ENCODE results near the gene CACNA1C. TPM values are rescaled to one million over a fixed set of nuclear protein-coding genes. Genes with fewer than 3 reads are reported as not detected.

The CACNA1C gene
- total RNA-seq (10 to 100 TPM in 3 of 5 donors, 1 to 10 TPM in 2; 6.7 to 55.8 (median 23.7) TPM), polyA plus RNA-seq (1 to 10 TPM in 1 of 3 donors, under 1 TPM in 2; 0.31 to 2.8 (median 0.93) TPM)
- long read RNA-seq, donor 1 = 0 reads
- long read RNA-seq, donor 2, partial matches to known transcripts = 0 of 1 reads
- long read RNA-seq, donor 2, other reads (novel, unspliced or antisense) = 0 of 1 reads
- long read RNA-seq, donor 3 = 0 reads
- long read RNA-seq, donor 4 = 0 reads
- long read RNA-seq, donor 5 = 0 reads
- long read RNA-seq, donor 6 = 0 reads
- long read RNA-seq, donor 7, partial matches to known transcripts = 13 of 13 reads
- long read RNA-seq, donor 7, other reads (novel, unspliced or antisense) = 0 of 13 reads
- long read RNA-seq, donor 8 = 0 reads
- long read RNA-seq, donor 9 = 0 reads
- long read RNA-seq, donor 10 = 0 reads

DNA sequence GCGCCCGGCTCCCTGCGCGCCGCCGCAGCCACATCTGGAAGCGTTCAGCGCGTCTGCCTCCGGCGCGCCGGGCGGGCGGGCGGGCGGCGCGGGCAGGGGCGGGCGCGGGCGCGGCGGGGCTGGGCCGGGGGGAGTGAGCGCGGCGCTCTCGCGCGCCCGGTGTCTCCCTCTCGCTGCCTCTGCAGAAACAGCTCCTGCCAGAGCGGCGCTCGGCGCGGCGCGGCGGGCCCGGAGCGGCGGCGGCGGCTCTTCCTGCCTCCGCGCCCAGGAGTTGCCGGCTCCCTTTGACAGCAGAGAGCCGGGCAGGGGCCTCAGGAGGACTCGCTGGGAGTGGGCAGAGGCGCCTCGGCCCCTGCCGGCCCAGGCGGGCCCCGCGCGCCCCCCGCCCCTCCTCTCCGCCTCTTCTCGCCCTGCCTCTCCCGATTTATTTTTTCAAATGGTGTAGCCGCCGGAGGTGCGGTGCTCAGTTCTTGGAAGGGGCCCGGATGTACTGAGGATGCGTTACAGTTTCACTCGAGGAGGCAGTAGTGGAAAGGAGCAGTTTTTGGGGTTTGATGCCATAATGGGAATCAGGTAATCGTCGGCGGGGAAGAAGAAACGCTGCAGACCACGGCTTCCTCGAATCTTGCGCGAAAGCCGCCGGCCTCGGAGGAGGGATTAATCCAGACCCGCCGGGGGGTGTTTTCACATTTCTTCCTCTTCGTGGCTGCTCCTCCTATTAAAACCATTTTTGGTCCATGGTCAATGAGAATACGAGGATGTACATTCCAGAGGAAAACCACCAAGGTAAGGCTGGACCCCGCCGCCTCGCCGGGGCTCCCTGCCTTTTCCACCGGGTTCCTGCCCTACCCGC, at the start of gene CACNA1C:
Gene CACNA1C, plus strand, starts transcription at position 162 of the 853 bp plus-strand sequence. Its CDS starts 576 bp downstream, at position 738.
- Histone ChIP-seq H3K9me3 (no peaks in the 10 kb centered on the region), H3K4me1 (peaks cover 0 to 39% (median 26%) of the 10 kb centered on the region in 4 donors), H3K36me3 (no peaks in the 10 kb centered on the region), H3K27ac (peak within 1 kb of the TSS in 4 of 5 donors; percentile 75 to 92 (median 84)), H3K4me3 (peak within 1 kb of the TSS; percentile 57 to 63 (median 62)), H3K27me3 (peaks cover 0 to 82% (median 41%) of the 10 kb centered on the region in 3 donors)
- intact Hi-C loops (cut with DNase I; ENCODE audit: low total_unique reads) = no loop called here
- TF ChIP-seq, protein P1, sequence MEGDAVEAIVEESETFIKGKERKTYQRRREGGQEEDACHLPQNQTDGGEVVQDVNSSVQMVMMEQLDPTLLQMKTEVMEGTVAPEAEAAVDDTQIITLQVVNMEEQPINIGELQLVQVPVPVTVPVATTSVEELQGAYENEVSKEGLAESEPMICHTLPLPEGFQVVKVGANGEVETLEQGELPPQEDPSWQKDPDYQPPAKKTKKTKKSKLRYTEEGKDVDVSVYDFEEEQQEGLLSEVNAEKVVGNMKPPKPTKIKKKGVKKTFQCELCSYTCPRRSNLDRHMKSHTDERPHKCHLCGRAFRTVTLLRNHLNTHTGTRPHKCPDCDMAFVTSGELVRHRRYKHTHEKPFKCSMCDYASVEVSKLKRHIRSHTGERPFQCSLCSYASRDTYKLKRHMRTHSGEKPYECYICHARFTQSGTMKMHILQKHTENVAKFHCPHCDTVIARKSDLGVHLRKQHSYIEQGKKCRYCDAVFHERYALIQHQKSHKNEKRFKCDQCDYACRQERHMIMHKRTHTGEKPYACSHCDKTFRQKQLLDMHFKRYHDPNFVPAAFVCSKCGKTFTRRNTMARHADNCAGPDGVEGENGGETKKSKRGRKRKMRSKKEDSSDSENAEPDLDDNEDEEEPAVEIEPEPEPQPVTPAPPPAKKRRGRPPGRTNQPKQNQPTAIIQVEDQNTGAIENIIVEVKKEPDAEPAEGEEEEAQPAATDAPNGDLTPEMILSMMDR (IDR thresholded peaks at IDR 0.05) = peak in 3 of 7 experiments; percentile 19 to 42 (median 28)
- TF ChIP-seq POLR2A (IDR thresholded peaks at IDR 0.05) = no peak
- TF ChIP-seq EP300 (IDR thresholded peaks at IDR 0.05) = no peak
- peak in 1 of 3 donors; percentile 5 for TF ChIP-seq POLR2AphosphoS5 (IDR thresholded peaks at IDR 0.05)
- DNase-seq = peak; percentile 34 to 88
- 1% methylated on average over 29 to 82 of the region's 90 CpGs for WGBS, 5 donors

DNA sequence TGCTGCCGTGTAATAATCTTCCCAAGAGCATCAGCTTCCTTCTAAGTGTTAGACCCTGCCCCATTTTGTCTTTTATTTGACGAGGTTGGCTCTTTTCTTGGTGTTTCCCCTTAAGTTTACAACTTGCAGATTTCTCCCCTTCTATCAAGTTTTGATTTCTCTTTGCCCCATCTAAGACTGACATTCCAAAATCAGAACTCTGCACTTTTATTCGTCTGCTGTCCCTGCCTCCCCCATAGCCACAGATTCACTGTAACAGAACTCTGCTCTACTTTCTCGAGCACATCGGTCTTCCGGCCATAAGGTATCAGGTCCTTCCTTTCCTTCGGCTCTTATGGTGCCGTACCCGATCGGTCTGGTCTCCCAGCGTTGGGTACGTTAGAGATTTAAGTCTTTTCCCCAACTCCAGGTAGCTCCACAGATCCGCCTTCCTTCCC, 49.1 kb upstream of the CACNA1C start:
- peak overlapping the region; percentile 83 to 96 (median 88) for H3K4me3 ChIP-seq
- 0 to 1% (median 0%) methylated on average over 13 of the region's 13 CpGs for WGBS, 5 donors
- no peak for DNase-seq

DNA sequence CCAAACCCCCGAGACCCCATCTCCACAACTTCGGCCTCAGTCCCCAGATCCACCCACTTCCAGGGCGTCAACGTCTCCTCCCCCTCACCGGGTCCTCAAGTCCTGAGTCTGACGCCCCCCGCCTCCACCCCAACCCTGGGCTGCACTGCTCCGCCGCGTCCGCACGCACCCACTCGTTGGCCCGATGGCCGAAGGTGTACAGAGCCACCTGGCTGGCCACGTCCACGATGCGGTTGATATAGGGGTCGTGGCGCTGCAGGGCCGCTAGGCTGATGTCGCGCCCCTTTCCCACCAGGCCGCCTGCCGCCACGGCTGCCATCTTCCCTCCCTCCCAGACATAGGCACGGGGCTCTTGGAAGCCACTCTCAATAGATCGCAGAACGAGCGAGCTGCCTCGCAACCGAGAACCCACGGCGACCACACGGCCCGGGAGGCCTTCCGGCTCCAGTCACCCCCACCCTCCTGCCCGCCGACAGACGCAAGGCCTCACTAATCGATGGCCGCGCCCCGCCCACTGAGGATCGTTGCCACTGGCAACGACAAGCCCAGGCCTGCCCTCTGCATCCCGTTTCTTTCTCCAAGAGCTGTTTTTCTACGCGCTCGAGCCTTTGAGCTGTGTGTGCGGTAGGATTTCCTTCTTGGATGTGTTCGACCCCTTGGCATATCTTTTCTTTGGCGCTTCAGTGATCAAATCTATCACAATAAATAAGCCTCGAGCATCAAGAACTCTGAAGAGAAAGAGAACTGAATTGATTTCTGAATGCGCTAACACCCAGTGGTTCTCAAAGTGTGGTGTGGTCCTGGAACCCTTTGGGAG, 48.5 kb upstream of the CACNA1C start, which contains the start of gene DCP1B:
Gene DCP1B, minus strand, starts transcription at position 345 of the 817 bp plus-strand sequence. Its CDS starts 26 bp downstream, at position 319.
- Histone ChIP-seq H3K27ac (peak within 1 kb of the TSS; percentile 90 to 94 (median 94)), H3K27me3 (no peaks in the 10 kb centered on the region), H3K4me3 (peak within 1 kb of the TSS; percentile 83 to 96 (median 88)), H3K36me3 (no peaks in the 10 kb centered on the region), H3K9me3 (no peaks in the 10 kb centered on the region), H3K4me1 (peaks cover 0 to 56% (median 33%) of the 10 kb centered on the region in 4 donors)
- 3 to 8% (median 4%) methylated on average over 18 to 55 of the region's 55 CpGs for WGBS, 5 donors
- intact Hi-C loops (cut with DNase I; ENCODE audit: low total_unique reads) = no loop called here
- TF ChIP-seq, protein P1 (IDR thresholded peaks at IDR 0.05) = no peak
- TF ChIP-seq POLR2A (IDR thresholded peaks at IDR 0.05) = no peak
- TF ChIP-seq POLR2AphosphoS5 (IDR thresholded peaks at IDR 0.05) = peak; percentile 80 to 96 (median 93)
- DNase-seq = peak; percentile 97 to 99

More for the DNA sequence above, 49.1 kb upstream of the CACNA1C start:
- Histone ChIP-seq H3K27ac (peak overlapping the region; percentile 90 to 94 (median 94)), H3K4me1 (peaks cover 0 to 56% (median 34%) of the 10 kb centered on the region in 4 donors), H3K27me3 (no peaks in the 10 kb centered on the region), H3K9me3 (no peaks in the 10 kb centered on the region), H3K36me3 (no peaks in the 10 kb centered on the region)
- intact Hi-C loops (cut with DNase I; ENCODE audit: low total_unique reads) = no loop called here
- TF ChIP-seq, protein P1 (IDR thresholded peaks at IDR 0.05) = no peak
- TF ChIP-seq POLR2A (IDR thresholded peaks at IDR 0.05) (no peak), POLR2AphosphoS5 (IDR thresholded peaks at IDR 0.05) (no peak), EP300 (IDR thresholded peaks at IDR 0.05) (no peak)
